ENCODE measurements around the gene IPMK.
"Not testable (repeated sequence)": the region's sequence is repeated elsewhere in the genome, so short reads cannot be mapped to it uniquely, and the experiment has no call there.

IPMK gene

GRCh38 chr10:58157076-58157766 is 110.5 kb downstream of the IPMK start:
- Histone ChIP-seq H3F3A (ENCODE audit: control insufficient read depth, insufficient read depth) (no peaks in the 10 kb centered on the region), H3K4me1 (ENCODE audit: control insufficient read depth, low read length) (no peaks in the 10 kb centered on the region), H3K9me3 (ENCODE audit: control insufficient read depth, insufficient read depth, low read length) (no peaks in the 10 kb centered on the region), H3K4me2 (ENCODE audit: low read length) (no peak overlapping the region), H3K27me3 (ENCODE audit: control insufficient read depth, low read length) (peaks cover 13% of the 10 kb centered on the region), H3K9me2 (replicated peaks; ENCODE audit: control insufficient read depth, low read length) (no peaks in the 10 kb centered on the region), H3K79me2 (ENCODE audit: control insufficient read depth, low read length) (no peaks in the 10 kb centered on the region), H3K36me3 (ENCODE audit: control insufficient read depth, low read length) (no peaks in the 10 kb centered on the region), H4K20me1 (ENCODE audit: control insufficient read depth, insufficient read depth, low read depth, low read length) (no peaks in the 10 kb centered on the region), H3K4me3 (ENCODE audit: low read length) (no peak overlapping the region), H3K27ac (ENCODE audit: low read depth, low read length) (no peak overlapping the region)
- TF ChIP-seq CTCF (IDR thresholded peaks at IDR 0.05; ENCODE audit: low read depth, low read length, poor library complexity, severe bottlenecking) = no peak
- TF ChIP-seq EZH2phosphoT487 (IDR thresholded peaks at IDR 0.05; ENCODE audit: borderline replicate concordance, low read length) = no peak

GRCh38 chr10:58155941-58156340 is 111.8 kb downstream of the IPMK start:
- not testable (repeated sequence) for H3F3A ChIP-seq (ENCODE audit: control insufficient read depth, insufficient read depth); H3K36me3 ChIP-seq (ENCODE audit: control insufficient read depth, low read length); H3K4me2 ChIP-seq (ENCODE audit: low read length); H3K27ac ChIP-seq (ENCODE audit: low read depth, low read length); H3K4me1 ChIP-seq (ENCODE audit: control insufficient read depth, low read length); H3K9me3 ChIP-seq (ENCODE audit: control insufficient read depth, insufficient read depth, low read length); H3K9me2 ChIP-seq (replicated peaks; ENCODE audit: control insufficient read depth, low read length); H3K4me3 ChIP-seq (ENCODE audit: low read length); H4K20me1 ChIP-seq (ENCODE audit: control insufficient read depth, insufficient read depth, low read depth, low read length); H3K79me2 ChIP-seq (ENCODE audit: control insufficient read depth, low read length)
- H3K27me3 ChIP-seq (ENCODE audit: control insufficient read depth, low read length) = peaks cover 13% of the 10 kb centered on the region

GRCh38 chr10:58153751-58154150 is 113.9 kb downstream of the IPMK start:
- no peaks in the 10 kb centered on the region for H3K36me3 ChIP-seq (ENCODE audit: control insufficient read depth, low read length)
- no peaks in the 10 kb centered on the region for H3K4me1 ChIP-seq (ENCODE audit: control insufficient read depth, low read length)
- H3K27ac ChIP-seq (ENCODE audit: low read depth, low read length) = no peak overlapping the region
- H3K4me2 ChIP-seq (ENCODE audit: low read length) = no peak overlapping the region
- H3K9me2 ChIP-seq (replicated peaks; ENCODE audit: control insufficient read depth, low read length) = no peaks in the 10 kb centered on the region
- H3K79me2 ChIP-seq (ENCODE audit: control insufficient read depth, low read length) = no peaks in the 10 kb centered on the region
- no peaks in the 10 kb centered on the region for H3F3A ChIP-seq (ENCODE audit: control insufficient read depth, insufficient read depth)
- TF ChIP-seq CTCF (IDR thresholded peaks at IDR 0.05; ENCODE audit: low read depth, low read length, poor library complexity, severe bottlenecking) = no peak
- TF ChIP-seq EZH2phosphoT487 (IDR thresholded peaks at IDR 0.05; ENCODE audit: borderline replicate concordance, low read length) = no peak
- no peaks in the 10 kb centered on the region for H4K20me1 ChIP-seq (ENCODE audit: control insufficient read depth, insufficient read depth, low read depth, low read length)
- H3K4me3 ChIP-seq (ENCODE audit: low read length) = no peak overlapping the region
- 0 out of 2 replicates have a peak, but pooled peaks cover 4% of the 10 kb centered on the region for H3K27me3 ChIP-seq (ENCODE audit: control insufficient read depth, low read length)
- no peaks in the 10 kb centered on the region for H3K9me3 ChIP-seq (ENCODE audit: control insufficient read depth, insufficient read depth, low read length)

GRCh38 chr10:58152673-58153263 is 114.9 kb downstream of the IPMK start:
- H3K36me3 ChIP-seq (ENCODE audit: control insufficient read depth, low read length) = no peaks in the 10 kb centered on the region
- H3K9me2 ChIP-seq (replicated peaks; ENCODE audit: control insufficient read depth, low read length) = no peaks in the 10 kb centered on the region
- peak; percentile 73 for TF ChIP-seq CTCF (IDR thresholded peaks at IDR 0.05; ENCODE audit: low read depth, low read length, poor library complexity, severe bottlenecking)
- TF ChIP-seq EZH2phosphoT487 (IDR thresholded peaks at IDR 0.05; ENCODE audit: borderline replicate concordance, low read length) = no peak
- H3F3A ChIP-seq (ENCODE audit: control insufficient read depth, insufficient read depth) = no peaks in the 10 kb centered on the region
- H4K20me1 ChIP-seq (ENCODE audit: control insufficient read depth, insufficient read depth, low read depth, low read length) = no peaks in the 10 kb centered on the region
- H3K4me3 ChIP-seq (ENCODE audit: low read length) = no peak overlapping the region
- H3K27me3 ChIP-seq (ENCODE audit: control insufficient read depth, low read length) = no peaks in the 10 kb centered on the region
- H3K4me1 ChIP-seq (ENCODE audit: control insufficient read depth, low read length) = no peaks in the 10 kb centered on the region
- no peaks in the 10 kb centered on the region for H3K79me2 ChIP-seq (ENCODE audit: control insufficient read depth, low read length)
- H3K27ac ChIP-seq (ENCODE audit: low read depth, low read length) = no peak overlapping the region
- H3K4me2 ChIP-seq (ENCODE audit: low read length) = no peak overlapping the region
- no peaks in the 10 kb centered on the region for H3K9me3 ChIP-seq (ENCODE audit: control insufficient read depth, insufficient read depth, low read length)

All from DOHH2 (cell line).